Left ventricle myocardium inferior (tissue), 1 donor: ENCODE data around the gene ARHGEF16. TPM values are rescaled to one million over a fixed set of nuclear protein-coding genes. Genes with fewer than 3 reads are reported as not detected.

ENCODE experiments used
- DNase-seq: peaks from one replicate; pipeline ENCODE4 v3.0.0-alpha.2; 2020
- H3K27ac ChIP-seq: fragments of 200-600 bp; replicated peaks from 2 replicates; pipeline ENCODE4 v1.8.0; 2021
- H3K27me3 ChIP-seq: fragments of 200-600 bp; 2 replicates; pipeline ENCODE4 v1.8.0; 2021; ENCODE audit warnings: low read depth
- H3K36me3 ChIP-seq: fragments of 200-600 bp; 2 replicates; pipeline ENCODE4 v1.8.0; 2021
- H3K4me1 ChIP-seq: fragments of 200-600 bp; 2 replicates; pipeline ENCODE4 v1.8.0; 2021
- H3K4me3 ChIP-seq: fragments of 200-600 bp; 2 replicates; pipeline ENCODE4 v1.8.0; 2021; ENCODE audit warnings: mild to moderate bottlenecking, moderate library complexity
- H3K9me3 ChIP-seq: fragments of 200-600 bp; replicated peaks from 2 replicates; pipeline ENCODE4 v1.8.0; 2021
- intact Hi-C: fragments of 100-400 bp; cut with micrococcal nuclease; formaldehyde crosslinking; loops from one replicate; pipeline ENCODE4 v1.11.0; 2022
- total RNA-seq: library from RNA; stranded (reverse); fragmentation: NEBNext Ultra II Directional; extraction: Animal tissue kit (Norgen Biotek cat#: 25700); gene quantifications from one replicate; pipeline ENCODE4 v1.2.1, GENCODE V29; 2021
- TF ChIP-seq, protein P1 (sequence below): fragments of 200-600 bp; IDR thresholded peaks from 2 replicates; pipeline ENCODE4 v1.8.0; 2021; ENCODE audit warnings: antibody characterized with exemption, mild to moderate bottlenecking, borderline replicate concordance
- donor health status: DM: no; HTN: yes; CAD: no; lungs with severe emphysema.

Gene ARHGEF16
- total RNA-seq, 1 donor from 2014 or later: 0.52 TPM

DNA sequence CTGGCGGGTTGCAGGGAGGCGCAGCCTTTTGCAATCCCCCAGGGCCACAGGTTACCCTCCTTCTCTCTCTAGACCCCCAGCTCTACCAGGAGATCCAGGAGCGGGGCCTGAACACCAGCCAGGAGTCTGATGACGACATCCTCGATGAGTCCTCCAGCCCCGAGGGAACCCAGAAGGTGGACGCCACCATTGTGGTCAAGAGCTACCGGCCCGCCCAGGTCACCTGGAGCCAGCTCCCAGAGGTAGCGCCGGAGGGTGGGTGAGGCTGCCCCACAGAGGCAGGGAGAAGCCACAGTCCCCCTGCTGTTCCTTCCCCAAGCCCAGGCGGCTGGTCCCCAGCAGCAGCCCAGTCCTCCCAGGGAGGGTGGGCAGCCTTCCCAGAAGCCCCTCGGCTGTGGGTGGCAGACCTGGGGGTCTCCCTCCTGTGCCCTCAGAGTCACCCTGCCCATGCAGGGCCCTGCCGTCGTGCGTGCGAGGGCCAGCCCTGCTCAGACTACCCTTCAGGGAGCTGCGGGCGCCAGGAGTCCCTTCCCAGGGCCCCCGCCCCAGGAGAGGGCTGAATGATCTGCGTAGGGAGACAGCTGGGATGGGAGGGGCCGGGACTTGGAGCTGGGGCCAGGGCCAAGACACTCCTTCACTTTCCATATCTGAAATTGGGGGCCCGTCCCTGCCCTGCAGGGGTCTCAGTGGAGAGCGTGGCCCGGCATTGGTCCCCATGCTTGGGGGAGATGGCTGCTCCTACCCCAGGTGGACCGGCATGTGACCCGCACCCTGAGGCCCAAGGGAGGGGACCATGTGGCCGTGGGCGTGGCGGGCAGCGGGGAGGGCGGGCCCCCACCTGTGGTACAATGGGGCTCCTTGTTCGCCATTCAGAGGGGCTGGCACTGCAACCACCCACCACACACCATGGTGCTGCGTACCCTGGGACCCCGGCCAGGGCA lies 12.9 kb downstream of the ARHGEF16 start:
- no peak overlapping the region for H3K4me3 ChIP-seq
- H3K27me3 ChIP-seq: no peaks in the 10 kb centered on the region
- no peaks in the 10 kb centered on the region for H3K36me3 ChIP-seq
- intact Hi-C loops: no loop called here
- peaks cover 12% of the 10 kb centered on the region for H3K4me1 ChIP-seq
- TF ChIP-seq, protein P1, sequence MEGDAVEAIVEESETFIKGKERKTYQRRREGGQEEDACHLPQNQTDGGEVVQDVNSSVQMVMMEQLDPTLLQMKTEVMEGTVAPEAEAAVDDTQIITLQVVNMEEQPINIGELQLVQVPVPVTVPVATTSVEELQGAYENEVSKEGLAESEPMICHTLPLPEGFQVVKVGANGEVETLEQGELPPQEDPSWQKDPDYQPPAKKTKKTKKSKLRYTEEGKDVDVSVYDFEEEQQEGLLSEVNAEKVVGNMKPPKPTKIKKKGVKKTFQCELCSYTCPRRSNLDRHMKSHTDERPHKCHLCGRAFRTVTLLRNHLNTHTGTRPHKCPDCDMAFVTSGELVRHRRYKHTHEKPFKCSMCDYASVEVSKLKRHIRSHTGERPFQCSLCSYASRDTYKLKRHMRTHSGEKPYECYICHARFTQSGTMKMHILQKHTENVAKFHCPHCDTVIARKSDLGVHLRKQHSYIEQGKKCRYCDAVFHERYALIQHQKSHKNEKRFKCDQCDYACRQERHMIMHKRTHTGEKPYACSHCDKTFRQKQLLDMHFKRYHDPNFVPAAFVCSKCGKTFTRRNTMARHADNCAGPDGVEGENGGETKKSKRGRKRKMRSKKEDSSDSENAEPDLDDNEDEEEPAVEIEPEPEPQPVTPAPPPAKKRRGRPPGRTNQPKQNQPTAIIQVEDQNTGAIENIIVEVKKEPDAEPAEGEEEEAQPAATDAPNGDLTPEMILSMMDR: no peak
- no peak overlapping the region for H3K27ac ChIP-seq
- peak; percentile 9 for DNase-seq
- no peaks in the 10 kb centered on the region for H3K9me3 ChIP-seq

DNA sequence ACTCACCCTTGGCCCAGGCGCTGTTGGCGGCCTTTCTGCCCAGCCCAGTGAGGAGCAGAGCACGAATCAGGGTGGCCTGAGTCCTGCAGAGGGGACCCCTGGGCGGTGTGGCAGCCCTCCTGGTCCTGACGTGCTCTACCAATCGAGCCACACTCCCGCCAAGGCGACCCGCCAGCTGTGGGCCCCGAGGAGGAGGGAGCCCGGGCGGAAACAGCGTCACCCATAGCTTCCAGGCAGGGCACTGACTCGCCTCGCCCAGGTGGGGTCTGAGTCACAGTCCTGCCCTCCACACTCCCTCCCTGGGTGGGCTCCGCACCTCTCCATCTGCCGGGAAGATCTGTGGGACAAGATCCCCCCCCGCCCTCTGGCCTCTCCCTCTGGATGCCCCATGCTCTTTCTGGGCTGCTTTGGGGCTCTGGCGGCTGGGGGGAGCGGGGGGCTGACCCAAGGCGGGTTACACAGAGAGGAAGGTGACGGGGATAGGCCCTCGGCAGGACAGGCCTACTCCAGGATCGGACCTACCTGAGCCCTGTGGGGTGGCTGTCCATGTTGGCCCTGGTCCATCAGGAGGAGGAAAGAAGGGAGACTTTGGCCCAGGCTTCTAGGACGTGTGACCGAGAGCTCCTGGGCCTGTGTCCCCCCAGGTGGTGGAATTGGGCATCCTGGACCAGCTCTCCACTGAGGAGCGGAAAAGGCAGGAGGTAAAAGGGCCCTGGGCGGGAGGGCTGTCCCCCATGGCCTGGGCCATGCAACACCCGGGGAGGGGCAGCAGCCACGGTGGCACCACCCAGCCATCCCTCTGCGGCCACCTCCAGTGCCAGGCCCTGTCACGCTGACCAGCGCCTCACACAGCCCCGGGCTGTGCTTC lies 14.0 kb downstream of the ARHGEF16 start:
- TF ChIP-seq, protein P1: no peak
- Histone ChIP-seq H3K36me3 (no peaks in the 10 kb centered on the region), H3K9me3 (no peaks in the 10 kb centered on the region), H3K4me1 (peaks cover 12% of the 10 kb centered on the region), H3K27ac (no peak overlapping the region), H3K4me3 (no peak overlapping the region), H3K27me3 (no peaks in the 10 kb centered on the region)
- DNase-seq: peak; percentile 16
- intact Hi-C loops: no loop called here

DNA sequence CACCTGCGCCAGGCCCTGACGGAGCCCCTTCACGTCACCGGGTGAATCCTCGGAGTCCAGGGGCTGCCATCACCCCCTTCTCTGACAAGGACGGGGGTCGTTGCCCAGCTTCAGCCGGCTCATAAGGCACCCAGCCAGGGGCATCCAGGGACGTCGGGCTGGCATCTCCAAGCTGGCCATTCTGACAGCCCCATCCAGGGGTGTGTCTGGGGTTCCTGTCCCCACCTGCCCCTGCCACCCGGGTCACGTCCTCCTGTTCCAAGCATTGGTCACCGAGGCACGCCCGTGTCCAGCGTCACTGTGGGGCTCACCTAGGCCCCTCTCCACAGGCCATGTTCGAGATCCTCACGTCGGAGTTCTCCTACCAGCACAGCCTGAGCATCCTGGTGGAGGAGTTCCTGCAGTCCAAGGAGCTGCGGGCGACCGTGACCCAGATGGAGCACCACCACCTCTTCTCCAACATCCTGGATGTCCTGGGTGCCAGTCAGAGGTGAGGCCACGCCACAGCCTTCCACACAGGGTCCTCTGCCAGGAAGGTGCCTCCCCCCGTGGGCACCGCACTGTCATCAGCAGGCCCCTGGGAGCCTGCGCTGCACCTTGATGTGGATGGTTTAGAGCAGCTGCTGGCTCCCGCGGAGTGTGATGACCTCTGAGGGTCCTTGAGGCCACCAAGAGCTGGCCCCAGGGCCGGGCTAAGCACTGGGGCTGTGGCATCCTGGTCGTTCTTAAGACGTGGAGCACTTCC lies 14.8 kb downstream of the ARHGEF16 start:
- no peak overlapping the region for H3K27ac ChIP-seq
- DNase-seq: peak; percentile 11
- TF ChIP-seq, protein P1: no peak
- H3K9me3 ChIP-seq: no peaks in the 10 kb centered on the region
- no peaks in the 10 kb centered on the region for H3K36me3 ChIP-seq
- no peak overlapping the region for H3K4me3 ChIP-seq
- no peaks in the 10 kb centered on the region for H3K27me3 ChIP-seq
- H3K4me1 ChIP-seq: peaks cover 12% of the 10 kb centered on the region
- intact Hi-C loops: no loop called here

DNA sequence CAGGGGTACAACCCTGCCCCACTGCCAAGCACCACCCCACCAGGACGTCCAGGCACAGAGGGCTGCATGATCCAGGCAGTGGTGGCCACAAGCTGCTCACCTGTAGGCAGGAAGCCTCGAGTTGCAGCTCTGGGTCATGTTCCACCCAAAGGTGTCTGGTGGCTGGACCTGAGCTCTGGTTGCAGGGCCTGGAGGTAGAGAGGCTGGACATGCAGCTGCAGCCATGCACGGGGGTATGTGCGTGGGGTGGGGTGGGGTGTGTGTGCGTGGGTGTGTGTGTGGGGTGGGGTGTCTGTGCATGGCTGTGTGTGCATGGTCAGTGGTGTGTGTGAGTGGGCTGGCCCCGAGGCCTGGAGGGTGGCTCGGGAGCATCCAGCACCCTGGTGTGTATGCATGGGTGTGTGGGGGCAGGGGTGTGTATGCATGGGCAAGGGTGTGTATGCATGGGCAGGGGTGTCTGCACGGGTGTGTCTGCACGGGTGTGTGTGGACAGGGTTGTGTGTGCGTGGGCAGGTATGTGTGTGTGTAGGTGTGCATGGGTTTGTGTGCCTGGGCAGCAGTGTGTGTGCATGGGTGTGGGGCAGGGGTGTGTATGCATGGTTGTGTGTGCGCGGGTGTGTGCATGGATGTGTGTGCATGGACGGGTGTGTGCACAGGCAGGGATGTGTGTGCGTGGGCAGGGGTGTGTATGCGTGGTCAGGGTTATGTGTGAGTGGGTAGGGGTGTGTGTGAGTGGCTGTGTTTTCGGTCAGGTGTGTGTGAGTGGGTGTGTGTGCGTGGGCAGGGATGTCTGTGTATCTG lies 15.6 kb downstream of the ARHGEF16 start:
- no peak for DNase-seq
- Histone ChIP-seq H3K4me3 (no peak overlapping the region), H3K27ac (no peak overlapping the region), H3K36me3 (no peaks in the 10 kb centered on the region), H3K4me1 (peaks cover 12% of the 10 kb centered on the region), H3K27me3 (no peaks in the 10 kb centered on the region), H3K9me3 (no peaks in the 10 kb centered on the region)
- intact Hi-C loops: no loop called here
- TF ChIP-seq, protein P1: no peak
